Body of pancreas (tissue), 4 donors: ENCODE data around the gene ARHGEF28. TPM values are rescaled to one million over a fixed set of nuclear protein-coding genes. Genes with fewer than 3 reads are reported as not detected.

ENCODE experiments used
- ATAC-seq: fragments of 150-250 bp; one replicate; pipeline ENCODE4 v1.9.1; 2016
- DNase-seq, 4 donors: peaks; one replicate each; pipeline ENCODE4 v3.0.0-alpha.2; 2019
- H3K27ac ChIP-seq, 4 donors: fragments of 200-600 bp; sonication (generic); 1 replicate in 3 of 4; 2 replicates in 1 of 4; pipeline versions ENCODE4 v1.5.1 to v1.6.1; 2016 to 2019; ENCODE audit warnings: mild to moderate bottlenecking in 1 of 4, mixed read lengths in 1 of 4, moderate library complexity in 1 of 4
- H3K27me3 ChIP-seq, 2 donors: fragments of 200-600 bp; sonication (generic); one replicate each; pipeline ENCODE4 v1.6.0; 2016; ENCODE audit warnings: mild to moderate bottlenecking in 1 of 2
- H3K36me3 ChIP-seq, 2 donors: fragments of 200-600 bp; sonication (generic); replicated peaks in 1 of 2; 2 replicates each; pipeline ENCODE4 v1.5.1; 2016; ENCODE audit warnings: low read depth in 2 of 2; ENCODE audit not compliant: insufficient read depth in 1 of 2
- H3K4me1 ChIP-seq: fragments of 200-600 bp; sonication (generic); one replicate; pipeline ENCODE4 v1.6.0; 2016
- H3K4me3 ChIP-seq, 2 donors: fragments of 200-600 bp; sonication (generic); 1 replicate in 1 of 2; 2 replicates in 1 of 2; pipeline ENCODE4 v1.5.1; 2016 to 2019
- H3K9me3 ChIP-seq, 3 donors: fragments of 200-600 bp; sonication (generic); 1 replicate in 2 of 3; 2 replicates in 1 of 3; pipeline ENCODE4 v1.5.1; 2016
- POLR2A ChIP-seq, 3 donors: fragments of 450-650 bp; IDR thresholded peaks; one replicate each; pipeline ENCODE4 v1.6.1; 2016; ENCODE audit warnings: antibody characterized with exemption in 3 of 3, mild to moderate bottlenecking in 2 of 3
- WGBS, 2 donors: methylation state at CpG; one replicate each; pipeline ENCODE4 v1.1.5; 2017; 5-methylcytosine and 5-hydroxymethylcytosine counted together
- intact Hi-C: fragments of 100-400 bp; cut with DNase I; formaldehyde crosslinking; loops from one replicate; pipeline ENCODE4 v1.15.1; 2023
- total RNA-seq, 2 donors: library from RNA; depleted of rRNA; stranded (reverse); fragments of >200 nt; gene quantifications; one replicate each; pipeline ENCODE4 v1.1.0, GENCODE V29; 2016
- TF ChIP-seq, protein P1 (sequence below), 7 experiments: fragments of 450-650 bp in 4 of 7; fragments of 200-600 bp in 3 of 7; sonication (generic) in 3 of 7; IDR thresholded peaks; one replicate each; pipeline ENCODE4 v1.5.1; 2016 to 2019; ENCODE audit warnings: antibody characterized with exemption in 7 of 7

The ARHGEF28 gene
- total RNA-seq, 2 donors from 2014 or later: 63.0 to 67.2 TPM

DNA sequence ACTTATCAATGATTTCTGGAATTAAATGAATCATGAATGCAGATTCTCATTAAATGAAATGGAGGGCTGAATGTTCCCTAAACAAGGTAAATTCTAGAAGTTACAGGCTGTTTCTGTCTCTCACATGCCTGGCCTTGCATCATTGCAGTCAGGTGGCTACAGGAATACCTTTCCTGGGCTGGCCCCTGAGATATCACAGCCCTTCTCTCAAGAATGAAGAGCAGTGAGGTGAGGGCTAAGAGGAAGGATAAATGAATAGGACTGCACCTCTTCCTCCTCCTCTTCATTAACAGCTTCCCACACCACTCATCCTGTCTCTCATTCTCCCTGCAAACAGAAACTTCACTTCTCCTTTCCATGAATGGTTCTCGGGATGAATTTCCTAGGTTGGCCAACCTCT, 22.5 kb downstream of the ARHGEF28 start:
- intact Hi-C loops: no loop called here
- H3K27me3 ChIP-seq: no peaks in the 10 kb centered on the region
- no peak overlapping the region for H3K4me3 ChIP-seq
- ATAC-seq (no peak), DNase-seq (no peak)
- H3K4me1 ChIP-seq: peaks cover 49% of the 10 kb centered on the region
- no peaks in the 10 kb centered on the region for H3K36me3 ChIP-seq
- H3K27ac ChIP-seq: no peak overlapping the region
- TF ChIP-seq, protein P1, sequence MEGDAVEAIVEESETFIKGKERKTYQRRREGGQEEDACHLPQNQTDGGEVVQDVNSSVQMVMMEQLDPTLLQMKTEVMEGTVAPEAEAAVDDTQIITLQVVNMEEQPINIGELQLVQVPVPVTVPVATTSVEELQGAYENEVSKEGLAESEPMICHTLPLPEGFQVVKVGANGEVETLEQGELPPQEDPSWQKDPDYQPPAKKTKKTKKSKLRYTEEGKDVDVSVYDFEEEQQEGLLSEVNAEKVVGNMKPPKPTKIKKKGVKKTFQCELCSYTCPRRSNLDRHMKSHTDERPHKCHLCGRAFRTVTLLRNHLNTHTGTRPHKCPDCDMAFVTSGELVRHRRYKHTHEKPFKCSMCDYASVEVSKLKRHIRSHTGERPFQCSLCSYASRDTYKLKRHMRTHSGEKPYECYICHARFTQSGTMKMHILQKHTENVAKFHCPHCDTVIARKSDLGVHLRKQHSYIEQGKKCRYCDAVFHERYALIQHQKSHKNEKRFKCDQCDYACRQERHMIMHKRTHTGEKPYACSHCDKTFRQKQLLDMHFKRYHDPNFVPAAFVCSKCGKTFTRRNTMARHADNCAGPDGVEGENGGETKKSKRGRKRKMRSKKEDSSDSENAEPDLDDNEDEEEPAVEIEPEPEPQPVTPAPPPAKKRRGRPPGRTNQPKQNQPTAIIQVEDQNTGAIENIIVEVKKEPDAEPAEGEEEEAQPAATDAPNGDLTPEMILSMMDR (IDR thresholded peaks at IDR 0.05): no peak
- TF ChIP-seq POLR2A (IDR thresholded peaks at IDR 0.05): no peak
- H3K9me3 ChIP-seq: no peaks in the 10 kb centered on the region
- 90 to 96% methylated on average over 1 of the region's 1 CpG for WGBS, 2 donors

DNA sequence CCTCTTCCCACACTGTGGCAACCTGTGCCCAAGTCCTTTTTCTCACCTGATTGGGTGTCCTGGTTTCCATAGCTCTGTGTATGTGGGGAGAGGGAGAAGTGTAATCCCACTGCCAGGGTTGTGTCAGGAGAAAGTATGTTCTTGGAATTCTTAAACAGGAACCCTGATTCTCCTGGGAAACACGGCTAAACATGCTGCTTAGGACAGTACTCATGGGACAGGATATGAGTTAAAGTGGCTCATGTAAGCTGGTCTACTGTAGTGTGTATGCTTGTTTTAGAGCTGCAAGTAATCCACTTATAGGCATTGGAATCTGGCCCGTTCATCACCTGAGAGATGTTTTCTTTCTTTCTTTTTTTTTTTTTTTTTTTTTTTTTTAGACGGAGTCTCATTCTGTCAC, 23.9 kb downstream of the ARHGEF28 start:
- H3K4me3 ChIP-seq: no peak overlapping the region
- DNase-seq (no peak), ATAC-seq (no peak)
- WGBS, 2 donors: 89 to 90% methylated on average over 3 of the region's 3 CpGs
- H3K36me3 ChIP-seq: no peaks in the 10 kb centered on the region
- no peak for TF ChIP-seq POLR2A (IDR thresholded peaks at IDR 0.05)
- TF ChIP-seq, protein P1 (IDR thresholded peaks at IDR 0.05): no peak
- H3K27ac ChIP-seq: no peak overlapping the region
- no peaks in the 10 kb centered on the region for H3K9me3 ChIP-seq
- H3K27me3 ChIP-seq: no peaks in the 10 kb centered on the region
- H3K4me1 ChIP-seq: peaks cover 54% of the 10 kb centered on the region
- intact Hi-C loops: no loop called here

DNA sequence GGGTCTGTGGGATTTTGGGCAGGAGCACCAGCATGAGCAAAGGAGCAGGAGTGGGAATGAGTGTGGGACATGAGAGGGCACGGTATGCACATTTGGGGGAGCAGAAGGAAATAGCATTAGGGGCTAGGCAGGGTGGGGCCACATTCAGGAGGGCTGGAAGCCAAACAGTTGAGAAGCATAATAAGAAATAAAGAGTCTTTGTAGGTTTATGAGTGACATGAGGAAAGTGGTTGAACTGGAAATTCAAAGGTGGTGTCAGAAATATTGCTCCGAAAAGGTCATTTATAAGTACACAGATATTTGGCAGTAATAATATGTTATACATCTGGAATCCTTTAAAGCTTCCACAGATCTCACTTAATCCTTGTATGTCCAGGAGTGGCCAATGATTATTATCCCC, 26.4 kb downstream of the ARHGEF28 start:
- H3K4me1 ChIP-seq: peaks cover 49% of the 10 kb centered on the region
- H3K4me3 ChIP-seq: no peak overlapping the region
- DNase-seq (no peak), ATAC-seq (no peak)
- H3K27me3 ChIP-seq: no peaks in the 10 kb centered on the region
- WGBS, 2 donors: 25 to 31% methylated on average over 2 of the region's 2 CpGs
- no peaks in the 10 kb centered on the region for H3K36me3 ChIP-seq
- intact Hi-C loops: no loop called here
- H3K9me3 ChIP-seq: no peaks in the 10 kb centered on the region
- H3K27ac ChIP-seq: peak overlapping the region in 1 of 4 donors; percentile 37
- no peak for TF ChIP-seq POLR2A (IDR thresholded peaks at IDR 0.05)
- TF ChIP-seq, protein P1 (IDR thresholded peaks at IDR 0.05): no peak

DNA sequence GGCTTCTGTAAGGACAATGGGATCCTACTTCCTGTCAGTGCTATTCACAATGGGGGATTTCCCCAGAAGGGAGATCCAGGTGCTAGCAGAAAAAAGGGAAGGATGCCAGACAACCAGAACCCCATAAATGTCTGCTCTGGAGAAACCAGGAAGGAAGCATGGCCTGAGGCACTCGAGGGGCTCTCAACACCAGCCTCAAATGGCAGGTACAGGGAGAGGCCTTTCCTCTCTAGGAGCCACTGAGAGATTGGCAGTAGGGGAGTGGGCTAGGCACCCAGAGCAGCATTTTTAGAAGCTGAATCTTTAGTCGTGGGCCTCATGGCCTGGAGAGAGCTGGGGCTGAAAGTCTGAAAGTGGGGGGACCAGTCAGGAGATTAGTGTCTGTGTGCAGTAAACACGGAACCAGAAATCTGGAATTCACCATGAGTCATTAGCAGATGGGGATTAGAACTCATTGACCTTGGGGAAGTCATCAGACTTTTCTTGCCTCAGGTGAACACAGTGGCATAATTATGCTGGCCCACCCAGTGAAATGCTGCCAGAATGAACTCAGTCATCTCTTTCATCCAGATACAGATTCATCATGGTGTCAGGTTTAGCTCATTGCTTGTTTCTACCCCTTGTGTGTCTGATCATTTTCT, 28.3 kb downstream of the ARHGEF28 start:
- H3K27ac ChIP-seq: peak overlapping the region in 2 of 4 donors; percentile 27 to 53
- DNase-seq: no peak
- H3K4me1 ChIP-seq: peaks cover 44% of the 10 kb centered on the region
- no peaks in the 10 kb centered on the region for H3K9me3 ChIP-seq
- TF ChIP-seq, protein P1 (IDR thresholded peaks at IDR 0.05): no peak
- no peak for TF ChIP-seq POLR2A (IDR thresholded peaks at IDR 0.05)
- peak; percentile 59 for ATAC-seq
- no peaks in the 10 kb centered on the region for H3K27me3 ChIP-seq
- no peaks in the 10 kb centered on the region for H3K36me3 ChIP-seq
- whole genome bisulfite sequencing, 2 donors: 51 to 60% methylated on average over 3 of the region's 3 CpGs
- intact Hi-C loops: no loop called here
- H3K4me3 ChIP-seq: no peak overlapping the region

DNA sequence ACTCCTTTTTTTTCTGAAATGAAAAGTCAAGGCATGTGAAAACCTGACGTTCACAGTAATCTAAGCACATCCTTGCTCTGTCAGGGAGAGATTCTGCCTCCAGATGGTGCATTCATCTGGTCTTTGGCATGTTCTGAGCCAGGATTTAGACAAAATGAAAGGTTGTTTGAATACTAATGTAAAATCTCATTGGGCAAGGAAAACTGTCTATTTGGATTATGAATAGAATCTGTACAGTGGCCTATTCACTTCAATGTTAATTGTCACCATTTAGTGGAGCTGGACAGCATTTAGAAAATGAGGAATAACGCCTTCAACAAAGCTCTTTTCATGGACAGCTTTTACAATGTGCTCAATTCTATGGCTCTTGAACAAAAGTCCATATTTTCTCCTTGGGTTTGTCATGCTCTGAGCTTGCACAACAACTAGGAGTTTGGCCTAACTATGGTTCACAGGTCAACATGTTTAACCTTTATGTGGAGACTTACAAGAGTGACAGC, 28.9 kb downstream of the ARHGEF28 start:
- Histone ChIP-seq H3K36me3 (no peaks in the 10 kb centered on the region), H3K27me3 (no peaks in the 10 kb centered on the region), H3K4me1 (peaks cover 44% of the 10 kb centered on the region), H3K27ac (peak overlapping the region in 1 of 4 donors; percentile 30), H3K4me3 (no peak overlapping the region), H3K9me3 (no peaks in the 10 kb centered on the region)
- intact Hi-C loops: no loop called here
- WGBS, 2 donors: 64 to 67% methylated on average over 2 of the region's 2 CpGs
- no peak for DNase-seq
- TF ChIP-seq, protein P1 (IDR thresholded peaks at IDR 0.05): no peak
- TF ChIP-seq POLR2A (IDR thresholded peaks at IDR 0.05): no peak
- no peak for ATAC-seq
